Cardiac septum (tissue), 1 donor: ENCODE data around the gene SHOX. TPM values are rescaled to one million over a fixed set of nuclear protein-coding genes. Genes with fewer than 3 reads are reported as not detected.
A peak's percentile ranks its signal among the peaks of the same experiment; 100 is the strongest.

Experiments
- DNase-seq: peaks from one replicate; pipeline ENCODE4 v3.0.0-alpha.2; 2020; ENCODE audit warnings: low spot score
- intact Hi-C: fragments of 100-400 bp; cut with DNase I; formaldehyde crosslinking; loops from one replicate; pipeline ENCODE4 v1.14.0; 2022
- total RNA-seq: library from RNA; stranded (reverse); fragmentation: NEBNext Ultra II Directional; extraction: Animal tissue kit (Norgen Biotek cat#: 25700); gene quantifications from one replicate; pipeline ENCODE4 v1.2.1, GENCODE V29; 2021
- donor health status: DM: no; HTN: no; CAD: no.

SHOX gene
- total RNA-seq, 1 donor from 2014 or later: 0.11 TPM

GRCh38 chrX:633985-634958 lies 3.7 kb downstream of the SHOX start:
- intact Hi-C loops: no loop called here
- no peak for DNase-seq

GRCh38 chrX:635428-636090 lies 5.0 kb downstream of the SHOX start:
- intact Hi-C loops: no loop called here
- no peak for DNase-seq

- intact Hi-C loops: no loop called here
- no peak for DNase-seq
These were observed 6.5 kb downstream of the SHOX start for GRCh38 chrX:636981-637659.

- DNase-seq: no peak
- intact Hi-C loops: no loop called here
These were observed 7.3 kb downstream of the SHOX start for GRCh38 chrX:637660-638481.

- intact Hi-C loops: no loop called here
- peak; percentile 49 for DNase-seq
These were observed 8.0 kb downstream of the SHOX start for GRCh38 chrX:638482-639131.

- intact Hi-C loops: no loop called here
- no peak for DNase-seq
These were observed 8.6 kb downstream of the SHOX start for GRCh38 chrX:639151-639550.

- DNase-seq: no peak
- intact Hi-C loops: no loop called here
These were observed 10.1 kb downstream of the SHOX start for GRCh38 chrX:640641-641040.

GRCh38 chrX:641671-642435 lies 11.3 kb downstream of the SHOX start:
- no peak for DNase-seq

GRCh38 chrX:642436-643240 lies 12.0 kb downstream of the SHOX start:
- intact Hi-C loops: no loop called here
- peak; percentile 60 for DNase-seq

More at GRCh38 chrX:641671-642435, 11.3 kb downstream of the SHOX start:
- intact Hi-C loops: no loop called here

- intact Hi-C loops: no loop called here
- DNase-seq: peak; percentile 38
These were observed 12.6 kb downstream of the SHOX start for GRCh38 chrX:643241-643595.

GRCh38 chrX:643911-644303 lies 13.3 kb downstream of the SHOX start:
- DNase-seq: no peak
- intact Hi-C loops: no loop called here

- intact Hi-C loops: no loop called here
- peak; percentile 72 for DNase-seq
These were observed 14.0 kb downstream of the SHOX start for GRCh38 chrX:644304-645281.

- DNase-seq: no peak
- intact Hi-C loops: no loop called here
These were observed 15.6 kb downstream of the SHOX start for GRCh38 chrX:646228-646495.

- DNase-seq: no peak
- intact Hi-C loops: no loop called here
These were observed 16.2 kb downstream of the SHOX start for GRCh38 chrX:646796-647195.

- DNase-seq: no peak
- intact Hi-C loops: no loop called here
These were observed 18.6 kb downstream of the SHOX start for GRCh38 chrX:649166-649565.

GRCh38 chrX:650324-650723 lies 19.7 kb downstream of the SHOX start:
- intact Hi-C loops: no loop called here
- no peak for DNase-seq

- DNase-seq: no peak
- intact Hi-C loops: no loop called here
These were observed 20.2 kb downstream of the SHOX start for GRCh38 chrX:650811-651210.
